22Rv1 (cell line): ENCODE results near the gene SAFB2.

Source experiments
- ZFX ChIP-seq: fragments of 450-650 bp; IDR thresholded peaks from 2 replicates; pipeline ENCODE4 v1.6.1; 2017; ENCODE audit warnings: antibody characterized with exemption, borderline replicate concordance
- TF ChIP-seq, protein P1 (sequence below): fragments of 450-650 bp; IDR thresholded peaks from 2 replicates; pipeline ENCODE4 v1.5.1; 2017; ENCODE audit warnings: mild to moderate bottlenecking

DNA sequence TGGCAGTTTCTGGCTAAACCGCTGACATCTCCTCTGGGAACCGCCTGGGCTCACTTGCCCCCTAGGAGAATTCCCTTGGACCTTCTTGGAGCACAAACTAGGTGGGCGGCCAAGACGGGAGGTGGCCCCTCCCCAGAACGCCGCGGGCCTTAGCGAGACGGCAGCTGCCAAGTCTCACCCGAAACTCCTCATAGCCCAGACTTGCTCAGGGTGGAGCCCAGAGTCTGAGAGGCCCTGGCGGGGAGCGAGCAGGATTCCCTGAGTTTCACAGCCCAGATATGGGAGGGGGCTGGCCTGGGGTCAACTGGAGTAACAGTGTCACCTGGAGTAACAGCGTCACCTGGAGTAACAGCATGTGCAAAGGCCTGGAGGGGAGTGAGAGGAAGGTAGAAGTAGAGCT is 64.9 kb downstream of the SAFB2 start:
- TF ChIP-seq, protein P1, sequence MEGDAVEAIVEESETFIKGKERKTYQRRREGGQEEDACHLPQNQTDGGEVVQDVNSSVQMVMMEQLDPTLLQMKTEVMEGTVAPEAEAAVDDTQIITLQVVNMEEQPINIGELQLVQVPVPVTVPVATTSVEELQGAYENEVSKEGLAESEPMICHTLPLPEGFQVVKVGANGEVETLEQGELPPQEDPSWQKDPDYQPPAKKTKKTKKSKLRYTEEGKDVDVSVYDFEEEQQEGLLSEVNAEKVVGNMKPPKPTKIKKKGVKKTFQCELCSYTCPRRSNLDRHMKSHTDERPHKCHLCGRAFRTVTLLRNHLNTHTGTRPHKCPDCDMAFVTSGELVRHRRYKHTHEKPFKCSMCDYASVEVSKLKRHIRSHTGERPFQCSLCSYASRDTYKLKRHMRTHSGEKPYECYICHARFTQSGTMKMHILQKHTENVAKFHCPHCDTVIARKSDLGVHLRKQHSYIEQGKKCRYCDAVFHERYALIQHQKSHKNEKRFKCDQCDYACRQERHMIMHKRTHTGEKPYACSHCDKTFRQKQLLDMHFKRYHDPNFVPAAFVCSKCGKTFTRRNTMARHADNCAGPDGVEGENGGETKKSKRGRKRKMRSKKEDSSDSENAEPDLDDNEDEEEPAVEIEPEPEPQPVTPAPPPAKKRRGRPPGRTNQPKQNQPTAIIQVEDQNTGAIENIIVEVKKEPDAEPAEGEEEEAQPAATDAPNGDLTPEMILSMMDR = no peak
- no peak for TF ChIP-seq ZFX
